H1 (cell line): Measurements from ENCODE around the gene RAMP2.

Source experiments
- POLR2A ChIP-seq, 2 experiments: IDR thresholded peaks; 1 replicate in 1 of 2; 2 replicates in 1 of 2; pipeline ENCODE4 v1.6.1; 2011; ENCODE audit warnings: low read depth in 2 of 2, low read length in 2 of 2, mild to moderate bottlenecking in 2 of 2; ENCODE audit errors: control extremely low read depth in 1 of 2
- TF ChIP-seq, protein P1 (sequence below), 3 experiments: IDR thresholded peaks; 1 replicate in 2 of 3; 2 replicates in 1 of 3; pipeline versions ENCODE4 v1.5.1 to v1.6.1; 2011; ENCODE audit warnings: low read length in 3 of 3, mild to moderate bottlenecking in 3 of 3, inconsistent platforms in 2 of 3, low read depth in 1 of 3, moderate library complexity in 1 of 3; ENCODE audit not compliant: insufficient read depth in 1 of 3; ENCODE audit errors: control extremely low read depth in 1 of 3

DNA sequence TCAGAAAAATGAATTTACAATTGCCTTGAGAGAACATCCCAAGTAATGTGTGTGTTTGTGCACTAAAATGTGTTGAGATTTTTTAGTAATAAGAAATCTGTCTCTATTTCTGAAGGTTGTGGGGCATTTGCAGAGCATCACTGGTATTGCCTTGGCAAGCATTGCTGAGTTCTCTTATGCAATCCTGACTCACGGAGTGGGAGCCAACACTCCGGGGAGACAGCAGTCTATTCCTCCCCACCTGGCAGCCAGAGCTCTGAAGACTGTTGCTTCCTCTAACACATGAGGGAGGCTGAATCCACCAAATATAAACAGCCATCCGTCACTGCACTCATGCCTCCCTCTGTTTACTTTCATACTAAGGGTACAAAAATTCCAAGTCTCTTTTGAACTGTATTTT lies 48.2 kb downstream of the RAMP2 start:
- TF ChIP-seq, protein P1, sequence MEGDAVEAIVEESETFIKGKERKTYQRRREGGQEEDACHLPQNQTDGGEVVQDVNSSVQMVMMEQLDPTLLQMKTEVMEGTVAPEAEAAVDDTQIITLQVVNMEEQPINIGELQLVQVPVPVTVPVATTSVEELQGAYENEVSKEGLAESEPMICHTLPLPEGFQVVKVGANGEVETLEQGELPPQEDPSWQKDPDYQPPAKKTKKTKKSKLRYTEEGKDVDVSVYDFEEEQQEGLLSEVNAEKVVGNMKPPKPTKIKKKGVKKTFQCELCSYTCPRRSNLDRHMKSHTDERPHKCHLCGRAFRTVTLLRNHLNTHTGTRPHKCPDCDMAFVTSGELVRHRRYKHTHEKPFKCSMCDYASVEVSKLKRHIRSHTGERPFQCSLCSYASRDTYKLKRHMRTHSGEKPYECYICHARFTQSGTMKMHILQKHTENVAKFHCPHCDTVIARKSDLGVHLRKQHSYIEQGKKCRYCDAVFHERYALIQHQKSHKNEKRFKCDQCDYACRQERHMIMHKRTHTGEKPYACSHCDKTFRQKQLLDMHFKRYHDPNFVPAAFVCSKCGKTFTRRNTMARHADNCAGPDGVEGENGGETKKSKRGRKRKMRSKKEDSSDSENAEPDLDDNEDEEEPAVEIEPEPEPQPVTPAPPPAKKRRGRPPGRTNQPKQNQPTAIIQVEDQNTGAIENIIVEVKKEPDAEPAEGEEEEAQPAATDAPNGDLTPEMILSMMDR (IDR thresholded peaks at IDR 0.05; ENCODE audit: control extremely low read depth in 1 of 3, insufficient read depth in 1 of 3, low read depth in 1 of 3, low read length in 3 of 3): no peak
- TF ChIP-seq POLR2A (IDR thresholded peaks at IDR 0.05; ENCODE audit: control extremely low read depth in 1 of 2, low read depth in 2 of 2, low read length in 2 of 2): no peak
